GM18868 (cell line): Measurements from ENCODE around the gene GHR.

Source experiments
- ATAC-seq: cut with Tn5 transposase; IDR thresholded peaks from one replicate; pipeline ENCODE4 v1.9.1; 2021; ENCODE audit warnings: mild to moderate bottlenecking, moderate library complexity; ENCODE audit not compliant: unreplicated experiment

Gene GHR

DNA sequence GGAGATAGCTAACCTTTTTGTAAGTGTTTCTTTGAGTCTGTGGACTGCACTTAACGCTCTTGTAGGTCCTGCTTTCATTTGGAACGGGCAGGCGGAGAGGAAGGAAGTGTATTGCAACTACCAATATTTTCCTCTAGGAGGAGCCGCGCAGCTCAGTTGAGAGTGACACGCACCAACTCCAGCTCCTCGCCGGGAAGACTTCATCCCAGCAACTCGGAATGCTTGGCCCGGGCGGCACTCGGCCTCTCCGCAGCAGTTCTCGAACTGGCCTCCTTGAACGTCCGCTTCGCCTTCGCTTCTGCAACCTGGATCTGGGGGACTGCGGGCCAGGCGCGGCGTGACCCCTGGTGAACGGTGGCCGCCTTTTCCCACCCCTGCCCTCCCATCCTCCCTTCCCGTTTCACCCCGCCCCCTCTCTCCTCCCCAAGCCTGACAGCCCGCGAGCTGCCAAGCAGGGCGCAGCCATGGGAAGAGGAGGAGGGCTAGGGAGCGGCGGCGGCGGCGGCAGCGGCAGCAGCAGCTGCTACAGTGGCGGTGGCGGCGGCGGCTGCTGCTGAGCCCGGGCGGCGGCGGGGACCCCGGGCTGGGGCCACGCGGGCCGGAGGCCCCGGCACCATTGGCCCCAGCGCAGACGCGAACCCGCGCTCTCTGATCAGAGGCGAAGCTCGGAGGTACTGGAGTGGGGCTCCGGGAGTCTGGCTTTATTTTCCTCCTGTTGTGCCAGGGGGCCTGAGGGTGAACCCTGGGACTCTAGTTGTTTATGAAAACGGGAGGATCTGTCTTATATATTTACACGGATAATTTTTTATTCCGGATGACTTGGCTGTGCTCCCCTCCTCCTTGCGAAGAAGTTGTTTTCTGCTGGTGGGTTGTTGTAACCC, at the start of gene GHR:
Gene GHR, plus strand, starts transcription at position 155 of the 881 bp plus-strand sequence. CDS start 142,436 bp downstream, outside the sequence.
- ATAC-seq: peak; percentile 84

DNA sequence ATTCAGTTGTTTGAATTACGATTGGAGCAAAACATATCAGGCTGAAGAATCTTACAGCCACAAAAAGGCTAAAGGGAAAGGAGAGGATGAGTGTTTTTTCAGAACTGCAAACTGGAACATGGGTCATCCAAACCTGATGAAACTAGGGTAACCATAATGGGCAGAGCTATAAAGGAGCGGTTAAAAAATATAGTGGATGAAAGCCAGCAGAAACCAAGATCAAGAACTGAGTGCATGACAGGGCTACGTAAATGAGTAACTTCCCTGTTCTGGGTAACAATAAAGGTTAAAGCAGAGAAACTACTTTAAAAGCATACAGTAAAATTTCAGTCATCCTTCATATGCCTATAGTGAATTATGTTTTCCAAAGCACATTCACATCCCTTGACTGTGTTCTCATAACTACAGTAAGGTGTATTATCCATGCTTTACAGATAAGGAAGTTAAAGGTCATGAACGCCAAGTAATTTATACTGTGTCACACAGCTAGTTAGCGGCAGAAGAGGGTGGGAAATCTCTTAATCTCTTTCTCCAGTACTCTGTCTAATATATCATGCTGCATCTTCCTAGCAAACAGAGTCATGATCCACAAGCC, 48.5 kb upstream of the GHR start:
- no peak for ATAC-seq

DNA sequence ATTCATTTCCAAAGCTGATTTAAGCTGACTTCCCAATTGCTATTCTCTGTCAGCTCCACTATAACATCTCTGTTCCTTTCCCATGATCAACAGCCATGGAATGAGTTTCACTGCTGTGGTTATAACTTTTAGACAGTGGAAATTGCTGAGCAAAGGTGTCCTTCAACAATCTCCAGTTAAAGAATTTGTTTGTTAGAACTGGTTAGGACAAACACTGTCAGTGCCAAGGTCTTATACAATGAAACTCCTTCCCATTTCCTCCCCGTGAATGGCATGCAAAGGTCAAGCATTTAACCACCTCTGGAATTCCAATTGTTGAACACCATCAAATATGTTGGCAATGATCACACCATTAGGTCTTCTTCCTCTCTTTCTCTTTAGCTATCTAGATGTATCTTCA, 45.7 kb upstream of the GHR start:
- ATAC-seq: no peak

GRCh38 chr5:42381973-42382372, 41.3 kb upstream of the GHR start:
- ATAC-seq: no peak

DNA sequence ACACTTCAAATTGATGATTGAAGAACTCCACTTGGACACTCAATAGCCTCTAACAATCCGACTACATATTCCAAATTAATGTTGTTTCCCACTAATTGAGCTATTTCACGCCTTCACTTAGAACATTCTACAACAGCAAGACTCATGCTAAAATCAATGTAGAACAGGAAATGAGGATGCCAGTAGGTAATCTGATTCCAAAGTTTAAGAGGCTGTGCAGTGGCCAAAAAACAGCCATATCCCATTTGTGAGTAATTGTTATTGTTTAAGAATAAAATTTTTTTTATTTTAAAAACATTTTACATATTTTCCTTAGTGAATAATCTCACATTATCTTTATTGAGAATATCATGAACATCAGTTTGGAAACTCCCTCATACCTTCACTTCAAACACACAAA, 35.7 kb upstream of the GHR start:
- ATAC-seq: no peak

DNA sequence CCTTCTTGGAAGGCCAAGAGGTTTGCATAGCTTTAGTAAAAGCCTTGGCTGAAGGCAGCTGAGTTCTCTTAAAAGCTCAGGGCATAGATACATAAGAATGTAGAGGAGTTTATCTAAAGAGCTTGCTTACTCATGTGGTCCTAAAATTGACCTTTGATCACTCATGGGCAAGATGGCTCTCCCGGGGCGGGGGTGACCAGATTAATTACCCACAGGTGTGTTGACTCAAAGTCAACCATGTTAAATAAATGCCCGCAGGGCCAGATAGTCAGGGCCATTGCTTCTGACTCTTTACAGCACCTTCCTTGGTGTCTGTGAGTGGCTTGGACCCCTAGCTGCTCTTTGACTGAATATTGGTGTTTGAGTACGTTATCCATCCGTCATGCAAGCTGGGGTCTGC, 33.1 kb upstream of the GHR start:
- no peak for ATAC-seq

- no peak for ATAC-seq
These were observed 30.3 kb upstream of the GHR start for GRCh38 chr5:42392917-42393316.

DNA sequence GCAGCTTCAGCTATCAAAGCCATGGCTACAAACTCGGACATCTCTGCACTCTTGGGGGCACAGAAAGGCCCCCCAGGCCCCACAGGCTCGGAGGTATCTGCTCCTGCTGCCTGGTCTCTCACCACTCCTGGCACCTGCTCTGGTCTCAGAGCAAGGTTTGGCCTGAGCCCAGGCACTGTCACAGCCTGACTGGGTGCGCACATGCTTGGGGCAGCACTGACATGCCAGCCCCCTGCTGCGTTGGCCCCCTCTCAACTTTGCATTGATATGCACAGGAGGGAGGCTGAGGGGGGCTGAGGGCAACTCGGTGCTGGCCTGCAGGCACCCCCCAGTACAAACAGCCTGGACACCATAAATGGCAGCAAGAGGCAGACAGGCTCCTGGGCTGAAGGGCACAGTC, 27.1 kb upstream of the GHR start:
- ATAC-seq: no peak

- ATAC-seq: no peak
These were observed 26.0 kb upstream of the GHR start for GRCh38 chr5:42397267-42397666.

- ATAC-seq: no peak
These were observed 23.5 kb upstream of the GHR start for GRCh38 chr5:42399702-42400101.

DNA sequence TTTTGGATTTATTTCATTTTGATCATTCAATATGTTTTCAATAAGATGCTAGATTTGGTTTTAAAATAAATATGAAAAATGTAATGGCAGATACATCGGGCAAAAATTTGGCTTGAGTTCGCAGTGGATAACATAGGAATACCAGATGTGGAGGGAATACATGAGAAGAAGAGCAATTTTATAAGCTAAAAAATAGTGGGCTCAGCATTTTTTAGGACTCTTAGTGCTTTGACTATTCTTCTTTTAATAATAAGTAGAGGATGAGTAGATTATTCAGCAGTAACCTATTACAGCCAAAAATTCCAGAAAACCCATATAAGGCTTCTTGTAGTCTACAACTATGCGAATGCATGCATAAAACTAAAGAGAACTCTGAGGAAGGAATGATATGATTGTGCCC, 22.8 kb upstream of the GHR start:
- ATAC-seq: no peak

DNA sequence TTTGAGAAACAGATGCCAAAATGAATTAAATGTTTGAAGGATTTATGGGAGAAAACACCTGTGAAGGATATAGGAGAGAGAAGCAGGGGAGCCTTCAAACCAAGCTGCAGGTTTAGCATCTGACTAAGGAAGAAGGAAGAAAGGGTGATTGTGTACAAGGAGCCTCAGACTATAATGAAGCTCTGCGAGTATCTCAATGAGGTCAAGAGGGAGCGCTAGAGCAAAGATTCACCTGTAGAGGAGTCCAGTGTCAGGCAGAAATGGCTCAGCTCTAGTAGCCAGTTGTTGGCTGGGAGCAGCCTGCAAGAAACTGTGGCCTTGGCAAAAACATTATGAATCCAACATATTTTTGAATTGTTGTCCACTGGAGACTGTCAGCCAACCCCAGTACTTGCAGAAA, 20.0 kb upstream of the GHR start:
- ATAC-seq: no peak

GRCh38 chr5:42404366-42404765, 18.9 kb upstream of the GHR start:
- no peak for ATAC-seq

DNA sequence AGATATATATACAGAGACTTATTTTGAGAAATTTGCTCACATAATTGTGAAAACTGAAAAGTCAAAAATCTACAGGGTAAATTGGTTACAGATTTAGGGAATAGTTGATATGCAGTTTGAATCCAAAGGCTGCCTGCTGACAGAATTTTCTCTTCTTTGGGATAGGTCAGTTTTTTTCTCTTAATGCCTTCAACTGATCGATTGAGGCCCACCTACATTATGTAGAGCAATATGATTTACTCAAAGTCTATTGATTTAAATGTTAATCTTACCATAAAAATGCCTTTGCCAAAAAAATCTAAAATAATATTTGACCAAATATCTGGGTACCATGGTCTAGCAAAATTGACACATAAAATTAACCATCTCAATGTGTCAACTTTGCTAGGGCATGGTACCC, 3.9 kb upstream of the GHR start:
- no peak for ATAC-seq

DNA sequence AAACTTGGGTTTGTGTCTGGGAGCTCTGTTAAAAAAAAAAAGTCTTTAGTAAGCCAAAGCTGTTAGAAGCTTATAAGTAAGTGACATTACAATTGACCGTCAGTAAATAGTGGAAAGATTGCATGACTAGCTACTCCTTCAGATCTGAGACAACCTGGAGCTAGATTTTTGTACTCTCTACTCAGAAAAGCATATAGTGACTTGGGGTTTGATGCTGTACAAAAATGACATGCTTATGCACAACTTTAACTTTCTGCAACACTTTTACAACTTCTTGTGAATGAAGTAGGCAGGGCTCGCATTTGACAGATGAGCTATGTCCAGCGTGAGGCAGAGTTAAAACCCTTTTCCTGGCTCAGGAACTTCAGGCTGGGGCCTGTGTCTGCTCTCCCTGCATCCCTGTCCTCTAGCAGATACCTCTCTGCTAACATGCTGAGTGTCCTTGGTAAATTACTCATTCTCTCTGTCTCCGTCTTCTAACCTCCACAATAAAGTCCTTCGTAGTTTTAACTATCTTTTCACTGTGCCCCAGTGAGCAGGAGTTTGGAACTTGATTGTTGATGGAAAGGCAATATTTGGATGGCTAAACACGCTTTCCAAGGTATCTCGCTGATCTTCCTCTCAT, 471 bp upstream of the GHR start:
- ATAC-seq: no peak

DNA sequence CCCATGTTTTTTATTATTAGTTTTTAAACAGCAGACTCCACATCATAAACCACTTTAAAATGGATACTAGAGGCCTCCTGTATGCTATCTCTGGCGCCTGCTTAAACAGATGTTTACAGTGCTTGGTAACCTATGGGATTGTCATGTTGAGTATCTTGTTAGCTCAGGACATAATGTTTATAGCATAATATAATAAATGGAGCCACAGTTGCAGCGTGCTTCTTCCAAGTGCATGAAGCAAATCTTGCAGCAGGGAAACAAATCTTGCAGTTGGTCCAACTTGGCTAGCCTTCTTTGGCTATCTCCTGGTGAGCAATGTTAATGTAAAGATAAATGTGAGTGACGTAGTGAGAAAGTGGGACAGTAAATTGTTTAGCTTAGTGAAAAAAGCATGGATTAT, 2.8 kb downstream of the GHR start:
- no peak for ATAC-seq

DNA sequence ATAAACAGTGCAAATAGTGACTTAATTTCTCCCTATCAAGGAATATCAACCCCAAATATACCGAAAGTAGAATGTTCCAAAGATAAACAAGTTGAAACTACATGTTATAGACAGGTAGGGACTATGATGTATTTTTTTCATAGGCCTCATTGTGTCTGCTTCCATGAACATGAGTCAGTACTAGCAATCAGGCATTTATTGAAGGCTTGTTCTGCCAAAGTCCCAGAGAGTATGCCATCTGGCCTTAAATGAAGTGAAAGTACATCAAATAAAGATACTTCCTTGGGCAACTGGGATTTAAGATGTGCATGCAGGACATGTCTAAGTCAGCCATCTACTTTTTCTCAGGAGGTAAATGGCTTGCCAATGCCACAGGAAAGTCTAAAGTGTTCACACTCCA, 6.5 kb downstream of the GHR start:
- ATAC-seq: no peak

DNA sequence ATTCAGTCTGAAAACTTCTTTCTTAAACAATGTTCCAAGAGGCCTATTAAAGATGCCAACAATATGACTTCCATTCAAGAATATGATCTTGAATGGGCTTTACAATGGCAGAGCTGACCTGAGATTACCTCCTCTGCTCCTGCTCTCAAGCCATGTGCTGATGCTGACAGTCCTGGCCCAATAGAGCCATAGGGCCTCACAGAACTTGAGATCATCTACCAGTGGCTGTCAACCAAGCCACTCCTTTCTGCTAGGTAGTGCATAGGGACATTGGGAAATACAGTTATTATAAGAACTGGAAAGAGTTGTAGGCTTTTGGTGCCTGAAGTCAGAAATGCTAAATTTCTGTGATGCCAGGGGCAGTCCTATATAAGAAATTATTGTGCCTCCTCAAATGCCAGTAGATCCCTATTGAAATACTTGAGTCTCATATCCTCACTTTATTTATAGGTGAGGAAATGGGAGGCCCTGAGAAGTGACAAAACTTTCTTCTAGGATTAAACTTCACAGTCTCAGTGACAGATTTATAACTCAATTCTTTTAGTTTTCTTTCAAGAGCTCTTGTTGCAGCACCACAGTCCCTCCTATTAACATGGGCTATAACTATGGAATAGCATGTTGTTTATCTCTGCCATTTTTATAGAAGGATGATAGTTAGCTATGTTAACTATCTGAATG, 10.9 kb downstream of the GHR start:
- ATAC-seq: no peak

- no peak for ATAC-seq
These were observed 12.8 kb downstream of the GHR start for GRCh38 chr5:42436051-42436450.

GRCh38 chr5:42454216-42454995, 31.2 kb downstream of the GHR start:
- peak; percentile 71 for ATAC-seq

DNA sequence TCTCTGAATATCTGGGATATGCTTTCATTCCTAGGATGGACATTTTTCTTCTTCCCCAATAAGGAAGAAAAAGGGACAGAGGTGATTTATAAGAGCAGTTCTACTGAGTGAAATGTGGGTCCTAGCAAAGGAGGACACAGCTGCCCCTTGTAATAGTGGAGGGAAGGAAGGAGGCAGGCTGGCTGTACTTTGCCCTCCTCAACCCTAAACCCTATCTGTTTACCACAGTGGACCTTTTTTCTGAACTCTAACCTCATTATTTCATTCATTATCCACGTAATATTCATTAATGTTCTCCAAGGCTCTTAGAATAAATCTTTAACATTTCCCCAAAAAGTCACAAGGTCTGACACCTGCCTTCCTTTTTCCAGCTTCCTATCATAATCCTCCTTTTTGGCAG, 37.8 kb downstream of the GHR start:
- no peak for ATAC-seq
